ENCODE measurements around the gene EIPR1.
A peak's percentile ranks its signal among the peaks of the same experiment; 100 is the strongest.

Gene EIPR1

DNA sequence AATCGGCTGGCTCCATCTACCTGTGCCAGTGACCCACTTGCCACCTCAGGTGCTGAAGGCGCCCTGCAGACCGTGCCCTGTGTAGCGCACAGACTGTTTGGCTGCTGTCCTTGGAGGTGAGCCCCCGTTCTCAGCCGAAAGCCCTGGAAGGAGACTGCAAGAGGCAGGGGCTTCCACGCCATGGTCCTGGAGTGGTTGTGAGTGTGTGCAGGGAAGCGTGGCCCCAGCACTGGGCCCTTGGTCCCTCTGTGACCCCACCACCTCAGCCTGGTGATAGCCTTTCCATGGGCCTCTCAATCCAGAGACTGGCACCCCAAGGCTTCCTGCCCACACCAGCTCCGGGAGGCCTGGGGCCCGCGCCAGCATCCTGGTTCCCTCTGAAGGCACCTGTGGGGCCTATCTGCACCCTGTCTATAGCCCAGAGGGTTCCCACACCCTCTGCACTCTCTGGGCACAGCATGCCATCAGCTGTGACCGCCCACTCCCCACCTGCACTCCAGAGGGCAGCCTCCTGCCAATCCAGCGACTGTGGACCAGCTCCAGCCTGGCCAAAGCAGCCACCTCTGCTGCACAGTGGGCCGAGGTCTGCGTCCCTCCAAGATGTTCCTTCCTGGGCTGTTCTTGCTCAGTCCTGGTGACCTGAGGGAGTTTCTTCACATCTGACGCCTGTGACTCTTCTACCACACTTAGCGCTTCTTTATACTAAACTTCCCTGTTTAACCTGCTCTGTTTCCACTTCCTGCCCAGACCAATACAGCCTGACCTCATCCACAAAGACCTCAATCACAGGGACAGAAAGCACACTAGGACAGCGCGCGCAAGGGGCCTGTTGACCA lies 109.5 kb downstream of the EIPR1 start:
- DNase-seq (ENCODE audit: low read depth) = no peak

DNA sequence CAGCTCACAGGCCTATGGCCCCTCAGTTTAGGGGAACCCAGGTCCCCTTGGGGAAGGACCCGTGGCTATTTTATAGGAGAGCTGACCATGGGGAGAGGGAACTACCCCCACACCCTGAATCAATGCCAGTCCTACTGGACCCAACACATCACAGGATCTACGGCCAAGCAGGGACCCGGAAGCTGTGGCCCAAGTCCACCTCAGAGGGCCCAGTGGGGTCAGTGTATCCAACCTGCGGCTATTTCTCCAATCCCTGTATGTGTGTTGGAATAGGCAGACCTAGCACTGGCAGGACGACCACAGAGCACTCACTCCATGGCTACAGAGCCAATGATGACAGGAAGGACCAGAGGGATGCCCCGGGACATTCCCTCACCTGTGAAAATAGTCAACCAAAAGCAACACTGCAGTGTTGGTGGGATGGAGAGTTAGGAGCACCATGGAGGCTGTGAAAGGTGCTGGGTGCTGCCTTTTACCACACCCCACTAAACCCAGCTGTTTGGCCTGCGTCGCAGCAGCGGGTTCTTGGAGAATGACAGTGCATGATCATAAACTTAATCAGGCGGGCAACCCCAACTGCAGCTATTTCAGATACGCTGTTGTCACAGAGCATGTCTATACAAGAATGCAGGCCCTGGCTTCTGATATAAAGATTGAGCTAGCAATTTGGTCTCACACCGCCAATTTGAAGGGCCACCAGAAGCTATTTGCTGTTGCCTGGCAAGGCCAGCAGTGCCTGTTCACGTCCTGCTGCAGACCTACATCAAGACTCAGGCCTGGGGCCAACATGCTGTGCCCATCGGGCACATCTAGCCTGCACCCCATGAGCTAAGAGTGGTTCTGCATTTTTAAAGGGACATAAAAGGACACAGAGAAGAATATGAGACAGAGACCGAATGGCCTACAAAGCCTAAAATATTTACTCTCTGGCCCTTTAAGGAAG lies 110.4 kb downstream of the EIPR1 start:
- no peak for DNase-seq (ENCODE audit: low read depth)

DNA sequence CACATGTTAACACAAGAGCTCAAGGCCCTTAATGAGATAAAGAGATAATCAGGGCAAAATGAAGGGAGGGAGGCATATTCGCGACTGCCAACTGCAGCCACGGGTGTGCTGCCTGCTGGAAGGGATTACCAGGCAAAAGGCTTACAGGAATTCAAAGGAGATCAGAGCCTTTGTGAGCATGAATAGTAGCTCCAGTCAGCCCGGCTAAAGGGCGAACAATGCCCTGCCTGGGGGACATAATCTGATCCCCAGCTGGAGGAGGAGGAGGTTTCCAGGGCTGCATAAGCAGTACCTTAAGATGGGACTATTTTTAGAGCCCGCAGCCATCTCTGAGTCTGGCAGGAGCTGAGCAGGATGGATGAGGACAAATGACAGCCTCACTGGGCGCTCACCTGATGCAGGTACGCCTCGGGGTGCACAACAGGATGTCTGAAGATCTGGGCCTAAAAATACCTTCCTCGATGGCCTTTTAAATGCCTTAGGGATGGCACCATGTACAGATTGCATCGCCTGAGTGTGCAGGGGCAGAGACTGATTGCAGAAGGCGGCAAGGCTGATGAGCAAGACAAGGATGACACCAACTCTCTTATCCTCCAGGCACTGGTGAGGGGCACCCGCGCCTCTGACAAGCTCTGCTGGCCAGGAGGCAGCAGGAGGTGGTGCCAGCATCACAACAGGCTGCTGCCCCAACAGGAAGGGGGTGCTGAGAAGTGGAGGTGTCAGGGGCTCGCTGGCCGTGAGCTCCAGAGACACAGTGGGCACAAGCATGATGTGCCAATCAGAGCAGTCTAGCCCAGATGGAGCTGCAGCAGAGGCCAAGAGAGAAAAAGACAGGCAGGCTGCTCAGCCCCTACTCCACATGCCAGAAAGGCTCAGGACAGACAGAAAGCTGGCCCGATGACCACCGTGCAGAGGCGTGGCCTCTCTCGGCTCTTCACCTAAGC lies 111.4 kb downstream of the EIPR1 start:
- DNase-seq (ENCODE audit: low read depth) = no peak

DNA sequence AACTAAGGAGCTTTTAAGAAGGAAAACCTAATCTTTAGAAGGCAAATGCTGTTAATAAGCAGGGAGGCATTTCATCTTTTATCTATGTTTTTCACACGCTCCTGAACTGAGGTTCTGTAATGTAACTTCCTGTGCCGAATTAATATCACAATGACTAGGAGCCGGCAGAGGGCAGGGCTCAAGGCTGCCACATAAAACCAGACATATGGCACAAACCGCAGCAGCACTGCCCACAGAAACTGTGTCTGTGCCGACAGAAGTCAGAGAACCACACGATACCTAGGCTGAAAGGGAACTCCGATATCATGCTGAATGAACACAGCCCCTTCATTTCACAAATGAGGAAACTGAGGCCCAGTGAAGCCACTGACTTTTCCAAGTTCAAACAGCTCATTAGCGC lies 112.1 kb downstream of the EIPR1 start:
- DNase-seq (ENCODE audit: low read depth) = no peak

DNA sequence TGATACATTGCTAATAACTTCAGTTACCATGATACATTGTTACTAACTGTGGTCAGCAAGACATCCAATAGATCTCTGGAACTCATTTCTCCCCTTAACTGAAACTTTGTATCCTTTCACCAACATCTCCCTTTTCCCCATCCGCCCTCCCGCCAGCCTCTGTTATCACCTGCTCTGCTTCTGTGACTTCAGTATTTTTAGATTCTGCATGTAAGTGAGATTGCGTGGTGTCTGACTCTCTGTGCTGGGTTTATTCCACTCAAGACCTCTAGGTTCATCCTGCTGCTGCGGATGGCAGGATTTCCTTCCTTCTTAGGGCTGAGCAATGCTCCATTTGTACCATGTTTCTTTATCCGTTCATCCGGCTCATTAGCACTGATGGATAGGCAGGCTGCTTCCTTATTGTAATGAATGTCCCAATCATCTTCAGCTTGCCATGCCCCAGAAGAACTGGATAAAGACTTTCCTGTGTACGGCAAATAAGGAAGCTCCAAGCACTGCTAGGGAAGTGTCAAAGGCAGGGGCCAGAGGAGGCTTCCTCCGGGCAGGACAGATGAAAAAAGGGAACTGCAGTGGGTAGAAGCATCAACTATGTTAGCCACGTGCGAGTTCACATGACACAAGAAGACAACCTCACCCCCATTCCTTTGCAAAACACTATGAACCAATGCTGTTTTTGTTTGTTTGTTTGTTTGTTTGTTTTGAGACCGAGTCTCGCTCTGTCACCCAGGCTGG lies 113.4 kb downstream of the EIPR1 start:
- DNase-seq (ENCODE audit: low read depth) = no peak

DNA sequence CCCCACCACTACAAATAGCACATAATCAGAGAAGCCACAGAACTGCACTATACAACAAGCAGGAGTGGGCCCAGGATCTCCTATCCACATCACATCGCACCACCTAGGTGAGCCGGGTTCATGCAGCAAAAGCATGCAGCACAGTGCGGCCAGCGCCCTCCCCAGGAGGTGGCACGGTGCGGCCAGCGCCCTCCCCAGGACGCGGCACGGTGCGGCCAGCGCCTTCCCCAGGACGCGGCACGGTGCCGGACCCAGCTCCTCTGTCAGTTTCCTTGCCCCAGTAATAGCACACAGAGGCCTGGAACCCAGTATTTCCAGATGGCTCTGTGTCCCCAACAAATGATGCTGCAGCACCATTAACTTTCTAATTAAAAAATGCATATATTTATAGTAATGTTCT lies 114.1 kb downstream of the EIPR1 start:
- no peak for DNase-seq (ENCODE audit: low read depth)

DNA sequence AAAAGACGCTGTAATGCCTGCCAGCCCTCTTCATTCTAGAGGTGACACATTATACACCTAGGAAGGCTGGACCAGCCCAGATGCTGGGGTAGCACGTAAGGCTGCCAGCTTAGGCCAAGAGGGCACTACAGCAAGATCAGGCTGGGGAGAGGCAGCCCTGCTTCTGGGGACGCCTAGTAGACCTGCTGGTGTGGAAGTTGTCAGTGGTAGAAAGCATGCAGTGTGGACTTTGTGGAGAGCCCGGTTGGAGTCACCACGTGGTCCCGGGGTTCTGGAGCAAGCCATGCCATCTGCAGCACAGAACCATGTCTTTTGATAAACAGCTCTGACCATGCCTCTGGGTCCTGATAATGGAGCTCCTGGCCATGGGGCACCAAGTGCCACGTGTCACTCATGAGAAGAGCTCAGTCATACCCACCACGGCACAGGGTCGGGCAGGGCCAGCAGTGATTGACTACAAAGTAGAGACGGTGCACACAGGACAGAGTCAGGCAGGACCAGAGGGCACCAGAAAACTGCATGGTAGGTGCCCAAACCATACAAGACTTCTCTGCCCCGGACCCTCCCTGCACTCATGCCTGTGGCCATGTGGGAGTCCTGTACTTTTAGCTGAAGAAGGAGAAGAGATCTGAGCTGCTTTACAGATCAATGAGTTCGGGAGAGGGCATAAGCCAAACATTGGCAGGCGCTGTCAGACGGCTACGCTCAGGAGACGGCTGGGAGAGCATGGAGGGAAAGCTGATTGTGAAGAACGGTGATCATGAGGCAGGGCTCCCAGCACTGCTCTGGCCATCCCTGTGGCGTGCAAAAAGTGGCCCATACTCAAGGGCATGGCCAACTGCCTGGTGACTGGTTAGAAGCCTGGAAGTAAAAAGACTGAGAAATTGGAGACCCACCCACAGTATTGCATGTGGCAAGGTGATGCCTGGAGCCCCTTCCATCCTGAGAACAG lies 114.9 kb downstream of the EIPR1 start:
- no peak for DNase-seq (ENCODE audit: low read depth)

DNA sequence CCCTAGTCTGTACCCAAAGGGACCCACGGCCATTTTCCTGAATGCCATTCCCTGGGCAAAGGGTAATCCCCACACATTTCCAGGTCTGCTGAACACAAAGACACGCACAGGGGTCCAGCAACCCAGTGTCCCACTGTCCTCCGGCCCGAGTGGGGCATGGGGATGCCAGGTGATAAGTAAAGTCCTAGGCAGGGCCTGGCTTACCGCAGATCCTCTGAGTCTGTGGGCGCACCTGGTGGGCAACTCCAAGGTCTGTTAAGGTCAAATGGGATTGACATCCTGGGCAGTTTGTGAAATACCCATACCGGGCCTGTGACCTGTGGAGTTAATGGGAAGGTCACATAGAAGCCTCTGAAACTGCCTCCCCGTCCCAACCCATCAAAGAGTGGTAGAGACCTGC lies 116.1 kb downstream of the EIPR1 start:
- DNase-seq (ENCODE audit: low read depth) = no peak

DNA sequence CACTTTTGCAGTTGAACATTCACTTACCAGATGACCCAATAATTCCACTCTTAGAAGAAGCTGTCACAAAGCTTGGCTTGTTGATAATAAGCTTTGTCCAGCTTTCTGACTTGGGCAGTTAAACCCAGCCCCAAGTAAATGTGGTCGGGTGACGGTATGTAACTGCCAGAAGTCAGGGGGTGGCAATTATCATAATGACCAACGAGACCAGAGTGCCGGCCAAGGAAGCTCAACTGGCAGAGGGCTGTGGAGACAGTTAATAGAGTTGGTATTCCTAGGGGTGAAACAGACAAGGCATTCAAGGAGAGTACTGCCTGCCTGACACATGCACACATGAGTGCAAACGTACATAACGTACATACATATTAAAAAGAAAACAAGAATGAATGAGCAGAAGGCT lies 116.7 kb downstream of the EIPR1 start:
- no peak for DNase-seq (ENCODE audit: low read depth)

DNA sequence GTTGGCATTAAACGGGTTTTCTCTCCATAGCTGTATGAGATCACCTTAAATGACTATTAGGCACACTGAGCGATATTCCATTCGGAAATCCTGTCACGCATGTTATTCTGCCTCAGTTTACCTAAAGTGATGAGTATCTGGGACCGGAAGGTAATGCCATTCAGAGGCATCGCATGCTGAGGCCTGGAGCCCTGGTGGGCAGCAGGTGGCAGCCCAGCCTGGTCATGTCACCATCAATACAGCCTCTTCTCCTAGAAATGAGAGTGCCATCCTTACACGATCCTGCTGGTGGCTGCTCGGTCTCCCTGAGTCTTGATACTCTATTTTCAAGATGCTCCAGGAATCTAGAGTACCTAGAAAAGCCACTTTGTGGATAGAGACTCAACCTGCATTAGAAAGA lies 119.8 kb downstream of the EIPR1 start:
- no peak for DNase-seq (ENCODE audit: low read depth)

DNA sequence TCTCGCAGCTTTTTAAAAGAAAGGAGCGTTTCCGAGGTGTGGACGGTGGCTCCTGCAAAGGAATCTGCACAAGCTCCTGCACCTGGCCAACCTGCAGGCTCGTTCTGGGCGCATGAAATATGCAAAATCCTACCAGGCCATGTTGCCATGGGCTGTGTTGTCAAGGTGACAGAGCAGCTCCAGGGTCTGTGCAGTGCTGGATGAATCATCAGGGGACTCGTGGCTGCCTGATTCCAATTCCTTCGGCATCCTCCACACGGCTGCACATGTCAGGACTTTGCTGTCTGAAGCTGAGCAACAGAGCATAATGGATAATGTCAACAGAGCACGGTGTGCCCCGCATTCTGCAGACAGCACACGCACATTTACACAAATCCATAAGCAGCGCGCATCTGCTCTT lies 120.5 kb downstream of the EIPR1 start:
- DNase-seq (ENCODE audit: low read depth) = peak; percentile 46

DNA sequence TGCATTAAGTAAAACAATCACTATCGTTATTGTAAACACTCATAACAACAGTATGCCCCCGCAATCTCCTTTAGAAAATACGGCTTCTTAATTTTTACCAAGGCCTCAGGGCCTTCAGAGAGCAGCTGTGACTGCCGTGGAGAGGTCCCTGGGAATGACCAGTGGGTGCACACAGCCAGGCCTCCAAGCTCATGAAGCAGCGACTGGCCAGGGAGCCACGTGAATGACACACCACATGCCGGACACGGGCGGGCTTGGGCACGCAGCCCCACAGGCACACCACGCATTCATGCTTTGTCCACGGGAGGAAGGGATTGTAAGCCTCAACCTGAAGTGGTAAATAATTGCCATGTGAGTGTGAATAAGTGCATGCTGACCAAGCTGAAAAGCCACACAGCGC lies 121.0 kb downstream of the EIPR1 start:
- DNase-seq (ENCODE audit: low read depth) = no peak

DNA sequence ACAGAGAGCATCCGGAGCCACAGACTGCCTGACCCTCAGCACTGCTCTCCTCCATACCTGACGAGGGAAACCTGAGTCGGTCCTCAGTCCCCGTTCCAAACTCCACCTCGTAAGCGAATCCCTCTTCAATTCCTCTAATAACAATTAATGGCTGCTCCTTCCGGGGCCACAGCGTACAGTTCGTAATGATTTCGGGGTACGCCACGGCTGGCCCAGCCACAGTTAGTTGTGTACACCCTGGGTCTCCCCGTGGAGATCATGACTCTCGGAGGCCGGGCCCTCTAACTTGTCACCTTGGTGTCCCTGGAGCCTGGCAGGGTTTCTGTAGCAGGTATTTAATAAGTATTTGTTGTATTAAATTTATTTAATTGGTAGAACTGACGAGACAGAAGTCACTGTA lies 121.5 kb downstream of the EIPR1 start:
- no peak for DNase-seq (ENCODE audit: low read depth)

DNA sequence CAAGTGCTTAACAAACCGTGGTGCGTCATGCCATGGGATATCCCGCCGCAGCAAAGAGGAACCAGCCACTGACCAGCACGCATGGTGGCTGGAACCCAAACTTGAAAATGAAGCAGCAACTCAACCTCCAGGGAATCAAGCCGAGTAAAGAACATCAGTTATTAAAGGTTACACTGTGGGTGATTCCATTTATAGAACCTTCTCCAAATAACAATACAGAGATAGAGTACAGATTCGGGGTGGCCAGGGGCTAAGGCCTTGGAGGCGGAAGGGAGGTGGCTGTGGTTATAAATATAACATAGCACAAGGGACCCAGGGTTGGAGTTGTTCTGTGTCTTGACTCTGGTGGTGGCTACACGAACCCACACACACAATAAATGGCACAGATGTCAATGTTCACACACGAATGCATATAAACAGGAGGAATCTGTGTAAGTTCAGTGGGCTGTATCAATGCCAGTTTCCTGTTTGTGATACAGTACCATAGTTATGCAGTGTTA lies 123.1 kb downstream of the EIPR1 start:
- peak; percentile 19 for DNase-seq (ENCODE audit: low read depth)

DNA sequence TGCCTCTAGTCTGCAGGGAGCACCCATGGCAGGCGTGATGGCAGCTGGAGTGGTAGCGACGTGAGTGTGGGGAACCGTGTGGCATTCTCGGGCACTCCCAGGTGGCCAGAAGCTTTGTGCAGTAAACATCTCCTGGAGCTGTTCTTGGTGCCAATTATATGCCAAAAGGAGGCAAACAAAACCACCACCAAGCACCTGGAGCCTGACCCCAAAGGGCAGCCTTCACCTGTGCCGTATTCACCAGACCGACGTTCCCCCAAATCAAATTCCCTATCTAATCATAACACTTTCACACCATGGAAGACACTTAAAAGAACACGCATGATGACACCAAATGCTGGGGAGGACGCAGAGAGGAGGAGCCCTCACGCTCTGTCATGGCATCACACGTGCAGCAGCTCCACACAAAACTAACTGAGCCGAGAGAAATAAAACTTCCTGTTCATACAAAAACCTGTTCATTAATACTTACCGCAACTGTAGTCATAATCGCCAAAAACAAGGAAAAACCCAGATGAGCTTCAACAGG lies 123.6 kb downstream of the EIPR1 start:
- DNase-seq (ENCODE audit: low read depth) = no peak

DNA sequence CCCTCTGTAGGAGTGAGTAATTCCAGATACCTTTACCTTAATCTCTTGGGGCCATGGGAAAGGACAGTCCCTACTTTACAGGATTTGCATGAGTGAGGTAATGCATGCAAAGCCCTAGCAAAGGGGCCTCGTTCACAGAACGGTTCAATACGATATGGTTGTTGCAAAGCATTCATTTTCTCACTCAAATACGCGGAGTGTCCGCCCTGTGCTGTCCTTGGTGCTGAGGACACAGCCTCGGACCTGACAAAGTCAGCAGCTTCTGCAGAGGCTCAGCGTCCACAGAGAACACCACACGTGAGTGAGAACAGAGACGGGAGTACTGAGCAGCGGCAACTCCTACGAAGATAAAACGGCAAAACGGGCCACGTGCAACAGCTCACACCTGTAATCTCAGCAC lies 125.7 kb downstream of the EIPR1 start:
- peak; percentile 27 for DNase-seq (ENCODE audit: low read depth)

DNA sequence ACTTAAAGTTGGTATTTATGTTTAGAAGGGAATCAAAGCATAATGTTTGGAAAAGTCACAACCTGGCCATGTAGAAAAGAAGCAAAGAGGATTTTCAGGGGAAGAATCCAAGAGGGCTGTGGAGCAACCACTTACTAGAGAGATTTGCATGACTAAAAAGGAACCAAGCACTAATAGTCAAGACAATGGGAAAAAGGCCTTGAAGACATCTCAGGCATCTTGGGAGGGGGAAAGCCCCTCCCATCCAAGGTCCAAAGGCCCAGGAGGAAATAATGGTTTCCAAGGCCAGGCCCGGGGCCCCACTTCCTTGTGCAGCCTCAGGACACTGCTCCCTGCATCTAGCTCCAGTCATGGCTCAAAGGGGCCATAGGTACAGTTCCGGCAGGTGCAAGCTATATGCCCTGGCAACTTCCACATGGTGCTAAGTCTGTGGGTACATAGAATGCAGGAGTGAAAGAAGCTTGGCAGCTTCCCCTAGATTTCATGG lies 128.1 kb downstream of the EIPR1 start:
- no peak for DNase-seq (ENCODE audit: low read depth)

DNA sequence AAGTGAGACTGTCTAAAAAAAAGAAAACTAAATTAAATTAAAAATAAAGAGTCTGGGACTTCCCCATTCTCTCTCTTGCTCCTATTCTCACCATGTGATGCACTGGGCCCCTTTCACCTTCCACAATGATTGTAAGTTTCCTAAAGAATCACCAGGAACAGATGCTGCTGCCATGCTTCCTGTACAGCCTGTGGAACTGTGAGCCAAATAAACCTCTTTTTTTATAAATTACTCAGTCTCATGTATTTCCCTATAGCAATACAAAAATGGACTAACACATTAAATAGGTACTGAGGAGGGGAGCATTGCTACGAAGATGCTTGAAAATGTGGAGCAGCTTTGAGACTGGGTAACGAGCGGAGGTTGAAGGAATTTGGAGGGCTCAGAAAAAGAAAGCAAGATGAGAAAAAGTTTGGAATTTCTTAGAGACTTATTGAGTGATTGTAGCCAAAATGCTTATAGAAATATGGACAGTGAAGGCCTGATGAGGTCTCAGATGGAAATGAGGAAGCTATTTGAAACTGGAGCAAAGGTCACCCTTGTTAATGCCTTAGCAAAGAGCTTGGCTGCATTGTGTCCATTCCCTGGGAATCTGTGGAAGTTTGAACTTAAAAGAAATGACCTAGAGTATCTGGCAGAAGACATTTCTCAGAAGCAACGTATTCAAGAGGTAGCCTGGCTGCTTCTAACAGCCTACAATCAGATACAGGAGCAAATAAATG lies 128.7 kb downstream of the EIPR1 start:
- no peak for DNase-seq (ENCODE audit: low read depth)

Measured in iris pigment epithelial cell (primary cell).